ENCODE results near the gene DRD1. TPM values are rescaled to one million over a fixed set of nuclear protein-coding genes. Genes with fewer than 3 reads are reported as not detected.

Gene DRD1
- total RNA-seq, 4 donors from 2014 or later = 0.06 to 0.19 TPM; not detected in 2

- H3K4me3 ChIP-seq = no peak overlapping the region
- no peak for TF ChIP-seq POLR2A (IDR thresholded peaks at IDR 0.05)
- TF ChIP-seq, protein P1, sequence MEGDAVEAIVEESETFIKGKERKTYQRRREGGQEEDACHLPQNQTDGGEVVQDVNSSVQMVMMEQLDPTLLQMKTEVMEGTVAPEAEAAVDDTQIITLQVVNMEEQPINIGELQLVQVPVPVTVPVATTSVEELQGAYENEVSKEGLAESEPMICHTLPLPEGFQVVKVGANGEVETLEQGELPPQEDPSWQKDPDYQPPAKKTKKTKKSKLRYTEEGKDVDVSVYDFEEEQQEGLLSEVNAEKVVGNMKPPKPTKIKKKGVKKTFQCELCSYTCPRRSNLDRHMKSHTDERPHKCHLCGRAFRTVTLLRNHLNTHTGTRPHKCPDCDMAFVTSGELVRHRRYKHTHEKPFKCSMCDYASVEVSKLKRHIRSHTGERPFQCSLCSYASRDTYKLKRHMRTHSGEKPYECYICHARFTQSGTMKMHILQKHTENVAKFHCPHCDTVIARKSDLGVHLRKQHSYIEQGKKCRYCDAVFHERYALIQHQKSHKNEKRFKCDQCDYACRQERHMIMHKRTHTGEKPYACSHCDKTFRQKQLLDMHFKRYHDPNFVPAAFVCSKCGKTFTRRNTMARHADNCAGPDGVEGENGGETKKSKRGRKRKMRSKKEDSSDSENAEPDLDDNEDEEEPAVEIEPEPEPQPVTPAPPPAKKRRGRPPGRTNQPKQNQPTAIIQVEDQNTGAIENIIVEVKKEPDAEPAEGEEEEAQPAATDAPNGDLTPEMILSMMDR (IDR thresholded peaks at IDR 0.05) = no peak
- no peak overlapping the region for H3K27ac ChIP-seq
- H3K4me1 ChIP-seq = no peaks in the 10 kb centered on the region
- intact Hi-C loops (cut with DNase I) = no loop called here
- H3K27me3 ChIP-seq = peaks cover 0 to 11% (median 0%) of the 10 kb centered on the region in 4 donors
- WGBS, 2 donors = 86 to 88% methylated on average over 3 to 5 of the region's 5 CpGs
- no peak for DNase-seq
- H3K9me3 ChIP-seq = no peaks in the 10 kb centered on the region
- H3K36me3 ChIP-seq = no peaks in the 10 kb centered on the region
Measured at GRCh38 chr5:175392236-175392635, 51.7 kb downstream of the DRD1 start.

GRCh38 chr5:175390352-175391083 lies 53.5 kb downstream of the DRD1 start:
- Histone ChIP-seq H3K27ac (no peak overlapping the region), H3K27me3 (no peaks in the 10 kb centered on the region), H3K36me3 (no peaks in the 10 kb centered on the region), H3K9me3 (no peaks in the 10 kb centered on the region), H3K4me1 (peaks cover 0 to 8% (median 0%) of the 10 kb centered on the region in 3 donors), H3K4me3 (no peak overlapping the region)
- no peak for DNase-seq
- intact Hi-C loops (cut with DNase I) = no loop called here
- WGBS, 2 donors = 86 to 87% methylated on average over 3 to 4 of the region's 4 CpGs
- TF ChIP-seq POLR2A (IDR thresholded peaks at IDR 0.05) = no peak
- TF ChIP-seq, protein P1 (IDR thresholded peaks at IDR 0.05) = no peak

Other genes starting within 250 kb of the DRD1 start
- 10 to 100 TPM; 39.6 to 81.7 (median 51.9) TPM for gene SFXN1, start 34.4 kb upstream of the DRD1 start, total RNA-seq
- 1 to 10 TPM in 2 of 4 donors, under 1 TPM in 2; 0.15 to 4.5 (median 1.4) TPM for gene HRH2, start 213.9 kb upstream of the DRD1 start, total RNA-seq